NCI-H2171 treated with DMSO at 0.1 percent for 48 hours (cell line): ENCODE results near the gene ANO7.
"Not testable (repeated sequence)": the region's sequence is repeated elsewhere in the genome, so short reads cannot be mapped to it uniquely, and the experiment has no call there.

ENCODE experiments used
- DNase-seq: peaks from one replicate; lab custom pipeline; 2025; lab: John Stamatoyannopoulos, UW

The ANO7 gene

DNA sequence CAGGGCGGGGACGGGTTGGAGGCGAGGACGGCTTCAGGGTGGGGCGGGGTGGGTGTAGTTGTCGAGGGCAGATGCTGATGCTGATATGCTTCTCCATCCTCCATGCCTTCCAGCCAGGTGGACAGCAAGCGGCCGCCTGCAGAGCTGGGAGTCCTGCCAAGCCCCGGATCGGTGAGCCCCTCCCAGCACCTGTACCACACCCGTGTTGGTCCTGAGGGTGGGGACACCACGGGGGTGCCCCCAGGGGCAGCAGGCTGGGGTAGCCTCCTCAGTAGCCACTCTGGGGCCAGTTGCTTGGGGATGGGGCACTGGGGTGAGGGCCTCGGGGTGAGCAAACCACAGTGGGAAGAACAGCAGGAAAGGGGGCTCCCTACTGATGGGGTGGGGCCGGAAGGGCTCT, 2.6 kb downstream of the ANO7 start:
- no peak for DNase-seq

GRCh38 chr2:241193271-241193670, 4.8 kb downstream of the ANO7 start:
- DNase-seq: no peak

GRCh38 chr2:241194811-241195210, 6.3 kb downstream of the ANO7 start:
- DNase-seq: no peak

DNA sequence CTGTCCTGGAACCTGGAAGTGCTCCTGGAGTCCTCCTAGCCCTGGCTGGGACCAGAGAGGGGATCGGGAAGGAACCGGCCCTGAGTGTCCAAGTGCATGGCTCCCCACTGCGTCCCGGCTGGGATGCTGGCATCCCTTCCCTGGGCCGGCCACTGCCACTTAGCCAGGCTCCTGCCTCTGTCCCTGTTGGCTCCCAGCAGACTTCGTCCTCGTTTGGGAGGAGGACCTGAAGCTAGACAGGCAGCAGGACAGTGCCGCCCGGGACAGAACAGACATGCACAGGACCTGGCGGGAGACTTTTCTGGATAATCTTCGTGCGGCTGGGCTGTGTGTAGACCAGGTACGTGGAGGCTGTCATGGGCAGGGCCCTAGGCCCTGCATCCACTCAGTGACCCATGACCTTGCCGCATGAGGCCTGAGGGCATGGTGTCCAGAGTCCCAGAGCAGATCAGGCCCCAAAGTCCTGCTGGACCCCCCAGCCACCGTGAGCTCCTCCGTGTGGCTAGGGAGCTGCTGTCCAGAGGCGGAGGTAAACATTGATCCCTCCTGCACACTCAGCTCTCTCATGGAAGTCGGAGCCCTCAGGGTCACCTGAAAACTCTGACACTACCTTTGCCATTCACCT, 7.1 kb downstream of the ANO7 start:
- DNase-seq: no peak

DNA sequence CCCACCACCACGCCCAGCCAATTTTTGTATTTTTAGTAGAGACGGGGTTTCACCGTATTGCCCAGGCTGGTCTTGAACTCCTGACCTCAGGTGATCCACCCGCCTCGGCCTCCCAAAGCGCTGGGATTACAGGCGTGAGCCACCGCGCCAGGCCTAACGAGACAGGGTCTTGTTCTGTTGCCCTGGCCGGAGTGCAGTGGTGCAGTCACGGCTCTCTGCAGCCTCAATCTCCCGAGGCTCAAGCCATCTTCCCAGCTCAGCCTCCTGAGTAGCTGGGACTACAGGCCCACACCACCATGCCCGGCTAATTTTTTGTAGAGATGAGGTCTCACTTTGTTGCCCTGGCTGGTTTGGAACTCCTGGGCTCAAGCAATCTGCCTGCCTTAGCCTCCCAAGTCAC, 8.8 kb downstream of the ANO7 start:
- DNase-seq: not testable (repeated sequence)

DNA sequence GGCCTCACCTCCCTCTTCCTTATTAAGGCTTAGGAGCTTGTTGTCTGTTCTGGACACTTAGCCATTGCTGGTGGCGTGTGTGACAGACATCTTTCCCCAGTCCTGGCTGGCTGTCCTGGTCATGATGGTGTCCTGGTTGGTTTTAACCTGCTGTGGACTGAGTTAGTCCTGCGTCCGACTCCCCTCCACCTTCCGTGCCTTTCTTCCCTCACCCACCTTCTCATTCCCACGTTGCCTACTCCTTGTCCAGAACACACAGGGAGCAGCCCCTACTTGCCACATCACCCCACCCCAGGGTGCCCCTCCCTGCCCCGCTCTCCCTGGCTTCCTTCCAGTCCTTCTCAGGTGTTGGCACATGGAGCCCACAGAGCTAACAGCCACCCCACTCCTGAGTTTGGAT, 9.5 kb downstream of the ANO7 start:
- DNase-seq: no peak

DNA sequence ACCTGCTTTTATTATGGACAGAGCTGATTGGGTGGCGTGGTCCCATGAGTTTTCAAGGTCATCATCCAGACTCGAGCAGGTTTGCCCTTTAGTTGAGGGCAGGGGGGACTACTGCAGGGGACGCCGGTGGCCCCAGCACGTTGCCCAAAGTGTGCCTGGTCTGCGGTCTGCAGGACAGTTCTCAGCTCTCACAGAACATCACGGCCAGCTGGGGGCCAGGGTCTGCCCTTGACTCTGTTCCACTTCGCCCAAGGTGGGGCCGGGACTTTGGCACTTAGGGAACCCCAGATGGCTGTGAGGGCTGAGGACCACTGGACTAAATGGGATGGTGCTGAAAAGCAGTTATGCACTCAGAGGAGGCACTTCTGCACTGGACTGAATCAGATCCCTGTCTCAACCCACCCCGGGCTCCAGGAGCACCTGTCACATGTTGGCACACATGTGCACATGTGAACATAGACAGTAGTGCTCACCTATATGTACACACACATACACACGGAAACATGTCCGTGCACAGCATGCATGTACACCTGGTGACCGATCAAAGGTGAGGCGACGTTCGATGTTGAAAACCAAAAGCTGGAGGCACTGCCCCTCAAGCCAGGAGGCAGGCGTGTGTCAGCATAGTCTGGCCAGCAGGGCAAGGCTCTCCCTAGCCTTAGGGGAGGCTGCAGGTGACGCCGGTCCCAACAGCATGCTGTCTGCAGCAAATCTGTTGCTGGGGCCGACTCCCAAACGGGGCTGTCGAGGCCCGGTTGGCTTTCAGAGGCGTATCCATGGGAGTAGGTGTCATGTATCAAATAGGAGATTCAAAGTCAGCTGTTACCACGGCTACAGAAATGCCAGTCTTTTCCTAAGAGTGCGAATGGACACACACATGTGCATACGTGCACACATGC, 10.2 kb downstream of the ANO7 start:
- no peak for DNase-seq

DNA sequence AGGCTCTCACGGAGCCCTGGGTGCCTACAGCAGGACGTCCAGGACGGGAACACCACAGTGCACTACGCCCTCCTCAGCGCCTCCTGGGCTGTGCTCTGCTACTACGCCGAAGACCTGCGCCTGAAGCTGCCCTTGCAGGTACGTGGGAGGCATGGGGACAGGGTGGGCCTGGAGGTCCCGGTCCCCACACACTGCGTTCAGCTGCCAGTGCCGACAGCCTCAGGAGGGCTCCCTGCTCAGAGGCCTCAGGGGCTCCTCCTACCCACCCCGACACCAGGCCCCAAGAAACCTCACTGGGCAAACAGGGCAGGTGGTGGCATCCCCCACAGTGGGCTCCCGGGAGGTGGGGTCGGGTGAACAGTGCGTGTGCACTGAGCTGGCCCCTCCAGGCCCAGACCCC, 10.8 kb downstream of the ANO7 start:
- DNase-seq: no peak

- no peak for DNase-seq
Observed at GRCh38 chr2:241199897-241200821, 11.7 kb downstream of the ANO7 start.

DNA sequence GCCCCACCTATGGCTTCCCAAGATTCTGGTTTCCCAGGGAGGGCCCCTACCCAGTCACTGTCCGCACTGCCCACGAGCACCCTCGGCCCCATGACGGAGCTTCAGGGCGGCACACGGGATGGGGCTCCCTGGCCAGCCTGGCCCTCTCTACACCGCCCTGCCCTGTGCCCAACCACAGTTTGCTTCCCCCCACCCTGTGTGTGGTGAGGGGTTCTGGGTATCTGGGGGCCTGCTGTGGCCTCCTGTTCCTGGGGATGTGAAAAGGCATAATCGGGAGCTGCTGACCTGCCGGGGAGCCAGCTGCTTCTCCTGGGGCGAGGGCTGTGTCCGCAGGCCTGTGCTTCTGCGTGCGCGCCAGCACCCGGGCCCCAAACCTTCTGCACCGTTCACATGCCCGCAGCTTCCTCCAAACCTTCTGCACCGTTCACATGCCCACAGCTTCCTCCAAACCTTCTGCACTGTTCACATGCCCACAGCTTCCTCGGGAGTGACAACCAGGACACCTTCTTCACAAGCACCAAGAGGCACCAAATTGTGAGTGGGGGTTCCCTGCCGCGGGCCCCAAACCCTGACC, 12.4 kb downstream of the ANO7 start:
- no peak for DNase-seq

- no peak for DNase-seq
Observed at GRCh38 chr2:241201445-241202267, 13.2 kb downstream of the ANO7 start.

GRCh38 chr2:241202268-241202585, 13.8 kb downstream of the ANO7 start:
- DNase-seq: no peak

- DNase-seq: no peak
Observed at GRCh38 chr2:241202681-241203080, 14.2 kb downstream of the ANO7 start.

- DNase-seq: no peak
Observed at GRCh38 chr2:241203218-241204009, 14.9 kb downstream of the ANO7 start.

GRCh38 chr2:241204010-241204384, 15.5 kb downstream of the ANO7 start:
- no peak for DNase-seq

DNA sequence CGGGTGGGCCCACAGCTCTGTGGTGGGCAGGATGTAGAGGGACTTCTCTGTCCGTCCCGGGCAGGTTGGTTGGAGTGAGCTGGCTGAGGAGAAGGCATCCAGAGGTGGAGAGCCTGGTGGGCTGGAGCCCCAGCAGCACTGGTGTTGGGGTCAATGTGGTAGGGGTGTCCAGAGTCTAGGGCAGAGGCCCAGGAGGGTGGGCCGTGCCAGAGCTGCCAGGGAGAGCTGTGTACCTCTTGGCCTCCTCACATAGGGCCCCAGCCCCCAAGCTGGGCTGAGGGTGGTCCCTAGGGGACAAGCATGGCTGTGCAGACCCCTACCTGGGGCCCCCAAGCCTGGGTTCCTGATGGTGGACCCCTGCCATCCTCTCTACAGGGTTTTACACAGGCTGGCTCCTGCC, 16.0 kb downstream of the ANO7 start:
- DNase-seq: no peak

DNA sequence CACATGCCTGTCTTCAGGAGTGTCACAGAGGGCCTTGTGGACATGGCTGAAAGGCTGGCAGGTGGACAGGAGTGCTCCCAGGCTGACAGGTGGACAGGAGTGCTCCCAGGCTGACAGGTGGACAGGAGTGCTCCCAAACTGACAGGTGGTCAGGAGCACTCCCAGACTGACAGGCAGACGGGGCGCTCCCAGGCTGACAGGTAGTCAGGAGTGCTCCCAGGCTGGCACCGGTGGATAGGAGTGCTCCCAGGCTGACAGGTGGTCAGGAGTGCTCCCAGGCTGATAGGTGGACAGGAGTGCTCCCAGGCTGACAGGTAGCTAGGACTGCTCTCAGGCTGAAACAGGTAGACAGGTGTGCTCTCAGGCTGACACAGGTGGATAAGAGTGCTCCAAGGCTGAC, 16.6 kb downstream of the ANO7 start:
- DNase-seq: no peak

DNA sequence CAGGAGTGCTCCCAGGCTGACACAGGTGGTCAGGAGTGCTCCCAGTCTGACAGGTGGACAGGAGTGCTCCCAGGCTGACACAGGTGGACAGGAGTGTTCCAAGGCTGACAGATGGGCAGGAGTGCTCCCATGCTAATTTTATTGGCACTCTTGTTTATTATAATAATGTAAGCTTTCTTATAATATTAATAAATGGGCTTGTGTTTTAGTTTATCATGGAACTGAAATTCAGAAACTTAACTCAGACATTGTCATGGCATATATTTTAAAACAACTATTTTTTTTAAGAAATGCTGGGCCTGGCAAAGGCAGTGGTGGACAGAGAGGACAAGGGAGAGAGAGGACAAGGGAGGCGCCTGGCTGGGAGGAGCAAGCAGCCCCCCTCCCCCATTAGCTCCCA, 18.7 kb downstream of the ANO7 start:
- DNase-seq: no peak

GRCh38 chr2:241207641-241208040, 19.2 kb downstream of the ANO7 start:
- DNase-seq: no peak

GRCh38 chr2:241208058-241208457, 19.6 kb downstream of the ANO7 start:
- DNase-seq: no peak

DNA sequence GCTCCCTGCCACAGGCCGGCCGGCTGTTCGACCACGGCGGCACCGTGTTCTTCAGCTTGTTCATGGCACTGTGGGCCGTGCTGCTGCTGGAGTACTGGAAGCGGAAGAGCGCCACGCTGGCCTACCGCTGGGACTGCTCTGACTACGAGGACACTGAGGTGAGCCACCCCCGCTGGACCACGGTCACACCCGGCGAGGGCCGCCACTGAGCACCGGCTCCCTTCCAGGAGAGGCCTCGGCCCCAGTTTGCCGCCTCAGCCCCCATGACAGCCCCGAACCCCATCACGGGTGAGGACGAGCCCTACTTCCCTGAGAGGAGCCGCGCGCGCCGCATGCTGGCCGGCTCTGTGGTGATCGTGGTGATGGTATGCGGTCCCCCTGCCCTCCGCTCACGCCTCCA, 20.8 kb downstream of the ANO7 start:
- DNase-seq: no peak
